Liver (tissue), 9 donors: ENCODE results near the gene LARGE1. TPM values are rescaled to one million over a fixed set of nuclear protein-coding genes. Genes with fewer than 3 reads are reported as not detected.

Experiments
- DNase-seq: peaks from one replicate; pipeline ENCODE4 v3.0.0-alpha.2; 2017; ENCODE audit warnings: low spot score
- H3K27ac ChIP-seq, 2 donors: one replicate each; pipeline ENCODE4 v1.7.0; 2013; ENCODE audit warnings: inconsistent platforms in 2 of 2, low read length in 2 of 2, control low read depth in 1 of 2, low read depth in 1 of 2, mild to moderate bottlenecking in 1 of 2
- H3K27me3 ChIP-seq, 4 donors: one replicate each; pipeline versions ENCODE4 v1.6.1 to v1.7.0; 2013; ENCODE audit warnings: low read length in 3 of 4, inconsistent platforms in 1 of 4, mild to moderate bottlenecking in 1 of 4, moderate library complexity in 1 of 4; ENCODE audit not compliant: control insufficient read depth in 4 of 4, insufficient read depth in 4 of 4
- H3K36me3 ChIP-seq, 4 donors: one replicate each; pipeline versions ENCODE4 v1.6.1 to v1.7.0; 2013; ENCODE audit warnings: low read length in 3 of 4, mild to moderate bottlenecking in 3 of 4, low read depth in 1 of 4, moderate library complexity in 1 of 4; ENCODE audit not compliant: control insufficient read depth in 4 of 4, insufficient read depth in 3 of 4
- H3K4me1 ChIP-seq, 4 donors: one replicate each; pipeline versions ENCODE4 v1.6.1 to v1.7.0; 2013; ENCODE audit warnings: low read length in 3 of 4, mild to moderate bottlenecking in 3 of 4, moderate library complexity in 1 of 4; ENCODE audit not compliant: control insufficient read depth in 4 of 4, insufficient read depth in 4 of 4
- H3K4me3 ChIP-seq, 3 donors: one replicate each; pipeline versions ENCODE4 v1.6.1 to v1.7.0; 2013; ENCODE audit warnings: low read length in 3 of 3, control low read depth in 1 of 3, low read depth in 1 of 3, mild to moderate bottlenecking in 1 of 3
- H3K9ac ChIP-seq, 2 donors: one replicate each; pipeline ENCODE4 v1.7.0; 2013; ENCODE audit warnings: low read length in 2 of 2, mild to moderate bottlenecking in 2 of 2, moderate library complexity in 2 of 2, control low read depth in 1 of 2, low read depth in 1 of 2
- H3K9me3 ChIP-seq, 4 donors: one replicate each; pipeline versions ENCODE4 v1.6.1 to v1.7.0; 2013; ENCODE audit warnings: low read length in 3 of 4; ENCODE audit not compliant: control insufficient read depth in 4 of 4
- CTCF ChIP-seq: fragments of 150-350 bp; IDR thresholded peaks from 2 replicates; pipeline ENCODE4 v1.5.1; 2017; ENCODE audit warnings: improper control_type of control experiment, low read depth, low read length; ENCODE audit not compliant: missing input control
- EGR1 ChIP-seq, 2 donors: IDR thresholded peaks; 2 replicates each; pipeline ENCODE4 v1.6.1; 2016 to 2018; ENCODE audit warnings: antibody characterized with exemption in 2 of 2, low read depth in 2 of 2
- FOXA1 ChIP-seq: IDR thresholded peaks from 2 replicates; pipeline ENCODE4 v1.6.1; 2016; ENCODE audit warnings: antibody characterized with exemption
- FOXA2 ChIP-seq: IDR thresholded peaks from 2 replicates; pipeline ENCODE4 v1.6.1; 2016; ENCODE audit warnings: antibody characterized with exemption
- HNF4A ChIP-seq, 2 donors: conservative IDR thresholded peaks; 2 replicates each; pipeline ENCODE4 v1.6.1; 2016; ENCODE audit warnings: antibody characterized with exemption in 2 of 2, mild to moderate bottlenecking in 2 of 2
- HNF4G ChIP-seq: IDR thresholded peaks from 2 replicates; pipeline ENCODE4 v1.6.1; 2016; ENCODE audit warnings: antibody characterized with exemption
- JUND ChIP-seq, 2 donors: IDR thresholded peaks; 2 replicates each; pipeline ENCODE4 v1.6.1; 2016; ENCODE audit warnings: antibody characterized with exemption in 2 of 2
- MAX ChIP-seq: IDR thresholded peaks from 2 replicates; pipeline ENCODE4 v1.6.1; 2016; ENCODE audit warnings: antibody characterized with exemption
- NR2F2 ChIP-seq: IDR thresholded peaks from 2 replicates; pipeline ENCODE4 v1.6.1; 2016; ENCODE audit warnings: antibody characterized with exemption
- RAD21 ChIP-seq, 2 donors: IDR thresholded peaks; 2 replicates each; pipeline ENCODE4 v1.6.1; 2016; ENCODE audit warnings: antibody characterized with exemption in 2 of 2, mild to moderate bottlenecking in 2 of 2
- RXRA ChIP-seq, 2 donors: IDR thresholded peaks; 2 replicates each; pipeline ENCODE4 v1.6.1; 2017 to 2018; ENCODE audit warnings: antibody characterized with exemption in 2 of 2, mild to moderate bottlenecking in 1 of 2
- SP1 ChIP-seq: IDR thresholded peaks from 2 replicates; pipeline ENCODE4 v1.6.1; 2018; ENCODE audit warnings: antibody characterized with exemption, mild to moderate bottlenecking
- TAF1 ChIP-seq: conservative IDR thresholded peaks from 2 replicates; pipeline ENCODE4 v1.6.1; 2016; ENCODE audit warnings: antibody characterized with exemption, mild to moderate bottlenecking
- YY1 ChIP-seq: IDR thresholded peaks from 2 replicates; pipeline ENCODE4 v1.6.1; 2016; ENCODE audit warnings: antibody characterized with exemption, mild to moderate bottlenecking
- WGBS: extraction: QIAGEN DNeasy Blood & Tissue Kit; methylation state at CpG from one replicate; pipeline ENCODE4 v1.1.7; 2013; 5-methylcytosine and 5-hydroxymethylcytosine counted together
- polyA plus RNA-seq, 2 donors: library from polyadenylated mRNA; stranded (reverse) in 1 of 2; unstranded in 1 of 2; fragments of 200-250 nt in 1 of 2; fragments of >200 nt in 1 of 2; fragmentation: Nextera tagmentation in 1 of 2; extraction: Ambion mirVana in 1 of 2; gene quantifications; one replicate each; pipeline versions ENCODE4 v1.2.1 to v1.2.3, GENCODE V29; 2013 to 2015
- total RNA-seq, 2 donors: library from RNA; depleted of rRNA; stranded (reverse); fragments of >200 nt; gene quantifications; one replicate each; pipeline ENCODE4 v1.2.3, GENCODE V29; 2014
- TF ChIP-seq, protein P1 (sequence below): IDR thresholded peaks from 2 replicates; pipeline ENCODE4 v1.6.1; 2016; ENCODE audit warnings: antibody characterized with exemption, mild to moderate bottlenecking
- TF ChIP-seq, protein P2 (sequence below): IDR thresholded peaks from 2 replicates; pipeline ENCODE4 v1.6.1; 2016; ENCODE audit warnings: antibody characterized with exemption
- donor health status: healthy.
- donor health status: healthy.
- donor health status: healthy.
- donor health status: healthy.
- donor health status: healthy.

Gene LARGE1
- total and polyA plus RNA-seq, 4 donors, result 2.3 to 14.1 (median 5.7) TPM

DNA sequence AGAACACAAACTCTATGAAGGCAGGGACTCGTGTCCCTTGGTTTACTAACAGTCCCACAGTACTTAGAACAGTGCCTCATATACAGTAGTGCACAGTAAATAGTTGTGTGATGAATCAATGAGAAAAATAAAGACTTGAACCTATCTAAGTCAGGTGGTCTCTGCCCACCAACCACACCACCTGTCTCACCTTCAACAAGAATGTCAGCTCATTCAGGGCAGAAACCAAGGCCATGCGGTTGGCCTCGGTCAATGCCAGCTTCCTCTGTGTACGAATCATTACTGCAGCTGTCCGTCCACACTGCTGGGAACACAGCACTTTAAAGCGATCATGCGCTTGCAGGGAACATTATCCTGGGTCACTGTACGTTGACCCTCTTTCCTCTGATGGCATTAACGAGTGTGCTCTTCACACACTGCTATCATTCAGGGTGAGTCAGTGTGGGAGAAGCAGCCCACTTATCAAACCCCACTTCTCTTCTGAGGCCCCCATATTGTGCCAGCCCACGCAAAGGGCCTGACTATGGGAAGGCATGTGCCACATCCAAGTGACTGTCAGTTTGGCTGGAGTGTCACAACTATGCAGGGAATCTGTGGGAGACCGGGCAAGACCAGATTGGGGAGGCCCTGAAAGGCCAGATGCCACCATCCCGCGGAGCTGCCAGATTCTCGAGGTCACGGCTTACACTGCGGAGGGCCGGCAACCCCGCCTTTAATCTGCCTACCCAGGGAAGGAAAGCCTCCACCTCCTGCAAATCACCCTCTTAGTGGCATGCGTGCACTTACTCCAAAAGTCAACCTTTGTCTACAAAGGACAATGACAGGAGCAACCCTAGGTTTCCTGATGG, 36.1 kb downstream of the LARGE1 start:
- Histone ChIP-seq H3K9me3 (no peaks in the 10 kb centered on the region), H3K27ac (no peak overlapping the region), H3K36me3 (no peaks in the 10 kb centered on the region), H3K9ac (no peak overlapping the region), H3K4me3 (no peak overlapping the region), H3K4me1 (no peaks in the 10 kb centered on the region), H3K27me3 (no peaks in the 10 kb centered on the region)
- 95% methylated on average over 19 of the region's 19 CpGs for WGBS
- DNase-seq, result no peak
- no peak for TF ChIP-seq HNF4A (conservative IDR thresholded peaks at IDR 0.05)
- no peak for TF ChIP-seq MAX
- TF ChIP-seq, protein P1, sequence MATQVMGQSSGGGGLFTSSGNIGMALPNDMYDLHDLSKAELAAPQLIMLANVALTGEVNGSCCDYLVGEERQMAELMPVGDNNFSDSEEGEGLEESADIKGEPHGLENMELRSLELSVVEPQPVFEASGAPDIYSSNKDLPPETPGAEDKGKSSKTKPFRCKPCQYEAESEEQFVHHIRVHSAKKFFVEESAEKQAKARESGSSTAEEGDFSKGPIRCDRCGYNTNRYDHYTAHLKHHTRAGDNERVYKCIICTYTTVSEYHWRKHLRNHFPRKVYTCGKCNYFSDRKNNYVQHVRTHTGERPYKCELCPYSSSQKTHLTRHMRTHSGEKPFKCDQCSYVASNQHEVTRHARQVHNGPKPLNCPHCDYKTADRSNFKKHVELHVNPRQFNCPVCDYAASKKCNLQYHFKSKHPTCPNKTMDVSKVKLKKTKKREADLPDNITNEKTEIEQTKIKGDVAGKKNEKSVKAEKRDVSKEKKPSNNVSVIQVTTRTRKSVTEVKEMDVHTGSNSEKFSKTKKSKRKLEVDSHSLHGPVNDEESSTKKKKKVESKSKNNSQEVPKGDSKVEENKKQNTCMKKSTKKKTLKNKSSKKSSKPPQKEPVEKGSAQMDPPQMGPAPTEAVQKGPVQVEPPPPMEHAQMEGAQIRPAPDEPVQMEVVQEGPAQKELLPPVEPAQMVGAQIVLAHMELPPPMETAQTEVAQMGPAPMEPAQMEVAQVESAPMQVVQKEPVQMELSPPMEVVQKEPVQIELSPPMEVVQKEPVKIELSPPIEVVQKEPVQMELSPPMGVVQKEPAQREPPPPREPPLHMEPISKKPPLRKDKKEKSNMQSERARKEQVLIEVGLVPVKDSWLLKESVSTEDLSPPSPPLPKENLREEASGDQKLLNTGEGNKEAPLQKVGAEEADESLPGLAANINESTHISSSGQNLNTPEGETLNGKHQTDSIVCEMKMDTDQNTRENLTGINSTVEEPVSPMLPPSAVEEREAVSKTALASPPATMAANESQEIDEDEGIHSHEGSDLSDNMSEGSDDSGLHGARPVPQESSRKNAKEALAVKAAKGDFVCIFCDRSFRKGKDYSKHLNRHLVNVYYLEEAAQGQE, result no peak
- no peak for TF ChIP-seq NR2F2
- no peak for TF ChIP-seq RAD21 (IDR thresholded peaks at IDR 0.05)
- no peak for TF ChIP-seq JUND (IDR thresholded peaks at IDR 0.05)
- no peak for TF ChIP-seq SP1
- TF ChIP-seq CTCF, result no peak
- no peak for TF ChIP-seq YY1
- no peak for TF ChIP-seq RXRA (IDR thresholded peaks at IDR 0.05)
- TF ChIP-seq TAF1, result no peak
- TF ChIP-seq HNF4G, result no peak
- no peak for TF ChIP-seq FOXA1

DNA sequence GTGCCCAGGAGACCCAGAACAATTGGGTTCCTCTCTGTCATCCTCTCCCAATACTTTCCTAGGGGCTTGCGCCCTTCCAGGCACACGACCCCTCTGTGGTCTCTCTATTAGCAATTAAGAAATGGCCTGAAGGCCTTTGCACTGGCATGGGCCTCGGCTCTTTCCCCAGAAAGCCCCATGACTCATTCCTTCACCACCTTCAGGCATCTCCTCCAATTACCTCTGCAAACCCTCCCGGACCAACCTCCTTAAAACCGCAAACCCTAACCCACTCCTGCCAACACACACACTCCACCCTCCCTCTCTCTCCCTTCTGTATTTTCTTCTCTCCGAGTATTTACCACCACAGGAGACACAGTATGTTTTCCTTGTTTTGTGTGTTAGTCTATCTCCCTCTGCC, 36.7 kb downstream of the LARGE1 start:
- H3K4me1 ChIP-seq, result no peaks in the 10 kb centered on the region
- H3K36me3 ChIP-seq, result no peaks in the 10 kb centered on the region
- H3K27ac ChIP-seq, result no peak overlapping the region
- DNase-seq, result no peak
- H3K9ac ChIP-seq, result no peak overlapping the region
- 93% methylated on average over 6 of the region's 6 CpGs for WGBS
- no peaks in the 10 kb centered on the region for H3K27me3 ChIP-seq
- no peak overlapping the region for H3K4me3 ChIP-seq
- no peaks in the 10 kb centered on the region for H3K9me3 ChIP-seq
- TF ChIP-seq EGR1 (IDR thresholded peaks at IDR 0.05; ENCODE audit: low read depth in 2 of 2), result no peak
- TF ChIP-seq NR2F2, result no peak
- no peak for TF ChIP-seq HNF4G
- no peak for TF ChIP-seq CTCF
- TF ChIP-seq, protein P2, sequence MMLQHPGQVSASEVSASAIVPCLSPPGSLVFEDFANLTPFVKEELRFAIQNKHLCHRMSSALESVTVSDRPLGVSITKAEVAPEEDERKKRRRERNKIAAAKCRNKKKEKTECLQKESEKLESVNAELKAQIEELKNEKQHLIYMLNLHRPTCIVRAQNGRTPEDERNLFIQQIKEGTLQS, result no peak
- TF ChIP-seq RAD21 (IDR thresholded peaks at IDR 0.05), result no peak
- no peak for TF ChIP-seq JUND (IDR thresholded peaks at IDR 0.05)
- TF ChIP-seq HNF4A (conservative IDR thresholded peaks at IDR 0.05), result no peak
- no peak for TF ChIP-seq YY1
- TF ChIP-seq RXRA (IDR thresholded peaks at IDR 0.05), result no peak
- TF ChIP-seq FOXA1, result no peak
- no peak for TF ChIP-seq FOXA2
- TF ChIP-seq, protein P1, result no peak
- no peak for TF ChIP-seq MAX
- TF ChIP-seq TAF1, result no peak
- TF ChIP-seq SP1, result no peak
